GM12874 (cell line): Measurements from ENCODE around the gene UBE2J1.

Experiments
- TF ChIP-seq, protein P1 (sequence below): IDR thresholded peaks from 2 replicates; pipeline ENCODE4 v1.5.1; 2011; ENCODE audit warnings: low read depth, mild to moderate bottlenecking, control low read depth, low read length, moderate library complexity; ENCODE audit not compliant: insufficient read depth

Gene UBE2J1

DNA sequence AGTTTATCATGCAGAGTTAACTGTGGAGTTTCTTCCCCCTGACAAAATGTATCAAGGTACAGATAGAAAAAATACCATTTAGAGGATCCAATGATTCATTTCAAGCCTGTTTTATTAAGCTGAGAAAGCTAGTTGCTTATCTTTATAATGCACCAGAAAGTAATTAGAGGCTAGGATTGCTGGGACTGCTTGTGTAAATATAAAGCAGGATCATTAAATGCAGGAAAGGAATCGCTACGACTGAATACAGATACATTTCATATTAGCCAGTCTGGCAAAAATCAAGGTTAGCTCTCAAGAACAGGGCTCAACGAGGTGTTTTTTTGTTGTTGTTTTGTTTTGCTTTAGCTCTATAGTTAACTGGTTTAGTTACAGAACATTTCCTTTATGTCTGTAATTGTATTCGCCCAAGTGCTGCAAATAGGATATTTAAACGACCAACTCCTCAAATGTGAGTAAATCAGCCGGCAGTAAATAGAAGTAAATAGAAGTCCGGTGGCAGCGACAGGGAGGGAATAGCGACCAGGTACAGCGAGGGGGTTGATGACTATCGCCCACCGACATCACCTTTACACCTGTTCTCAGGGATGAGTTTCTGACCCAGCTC is 748 bp downstream of the UBE2J1 start:
- TF ChIP-seq, protein P1, sequence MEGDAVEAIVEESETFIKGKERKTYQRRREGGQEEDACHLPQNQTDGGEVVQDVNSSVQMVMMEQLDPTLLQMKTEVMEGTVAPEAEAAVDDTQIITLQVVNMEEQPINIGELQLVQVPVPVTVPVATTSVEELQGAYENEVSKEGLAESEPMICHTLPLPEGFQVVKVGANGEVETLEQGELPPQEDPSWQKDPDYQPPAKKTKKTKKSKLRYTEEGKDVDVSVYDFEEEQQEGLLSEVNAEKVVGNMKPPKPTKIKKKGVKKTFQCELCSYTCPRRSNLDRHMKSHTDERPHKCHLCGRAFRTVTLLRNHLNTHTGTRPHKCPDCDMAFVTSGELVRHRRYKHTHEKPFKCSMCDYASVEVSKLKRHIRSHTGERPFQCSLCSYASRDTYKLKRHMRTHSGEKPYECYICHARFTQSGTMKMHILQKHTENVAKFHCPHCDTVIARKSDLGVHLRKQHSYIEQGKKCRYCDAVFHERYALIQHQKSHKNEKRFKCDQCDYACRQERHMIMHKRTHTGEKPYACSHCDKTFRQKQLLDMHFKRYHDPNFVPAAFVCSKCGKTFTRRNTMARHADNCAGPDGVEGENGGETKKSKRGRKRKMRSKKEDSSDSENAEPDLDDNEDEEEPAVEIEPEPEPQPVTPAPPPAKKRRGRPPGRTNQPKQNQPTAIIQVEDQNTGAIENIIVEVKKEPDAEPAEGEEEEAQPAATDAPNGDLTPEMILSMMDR, result no peak

DNA sequence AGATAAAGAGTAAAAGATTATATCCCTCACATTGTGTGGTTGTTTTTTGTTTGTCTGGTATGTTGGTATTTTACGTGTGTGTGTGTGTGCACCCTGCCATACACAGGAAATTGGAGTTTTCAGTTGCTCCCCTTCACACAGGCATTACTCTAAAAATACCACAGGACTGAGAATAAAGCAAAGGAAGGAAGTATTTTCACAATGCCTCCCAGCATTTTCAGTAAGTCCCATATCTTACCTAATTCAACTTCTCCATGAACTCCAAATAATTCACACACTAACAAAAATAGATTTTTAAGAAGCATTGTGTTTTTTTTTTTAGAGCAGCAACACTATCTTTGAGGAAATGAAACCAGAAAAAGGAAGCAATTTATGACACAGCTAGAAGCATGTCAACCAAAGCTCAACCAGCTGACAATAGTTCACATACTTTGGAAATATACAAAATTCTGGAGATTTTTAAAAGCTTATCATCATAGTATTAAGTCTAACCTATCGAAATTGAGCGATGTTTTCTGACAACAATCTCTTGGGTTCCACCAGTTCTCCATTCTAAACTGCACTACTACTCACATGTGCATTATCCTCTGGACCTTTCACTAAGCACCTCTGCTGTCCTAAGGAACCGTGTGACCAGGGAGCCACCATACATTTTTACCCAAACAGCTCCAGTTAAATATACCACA is 2.1 kb downstream of the UBE2J1 start:
- TF ChIP-seq, protein P1, result no peak

DNA sequence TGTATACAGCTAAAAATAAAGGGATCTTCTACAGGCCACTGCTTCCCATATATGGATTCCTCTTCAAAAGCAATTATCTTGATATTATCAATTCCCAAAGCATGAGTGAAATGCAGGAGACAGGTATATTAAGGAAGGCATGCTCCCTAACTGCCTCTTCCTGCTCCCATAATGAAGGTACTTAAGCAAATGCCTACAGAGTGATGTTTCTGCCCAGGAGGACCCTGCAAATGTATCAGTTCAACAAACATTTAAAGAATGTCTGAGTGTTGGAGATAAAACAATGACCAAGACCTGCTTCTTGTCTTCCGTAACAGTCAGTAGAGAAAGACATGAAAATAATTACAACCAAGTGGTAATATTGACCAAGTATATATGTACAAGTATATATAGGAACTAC is 4.2 kb downstream of the UBE2J1 start:
- TF ChIP-seq, protein P1, result no peak

DNA sequence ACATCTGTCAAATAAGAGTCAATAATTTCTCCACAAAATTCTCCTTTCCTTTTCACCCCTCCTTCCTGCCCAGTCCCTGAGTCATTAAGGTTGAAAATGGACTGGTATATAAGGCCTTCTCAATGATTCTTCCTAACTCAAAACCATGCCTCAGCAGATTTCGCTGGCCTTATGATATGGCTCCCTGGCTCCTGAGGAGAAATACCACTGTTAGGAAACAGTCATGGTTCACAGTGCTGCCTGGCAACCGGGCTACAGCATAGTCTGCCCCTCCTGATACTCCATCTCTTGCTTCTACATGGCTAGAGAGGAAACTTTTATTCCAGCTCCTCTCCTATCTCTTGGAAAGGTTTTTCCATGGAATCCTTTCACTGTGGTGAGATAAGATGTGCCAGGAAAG is 4.7 kb downstream of the UBE2J1 start:
- TF ChIP-seq, protein P1, result no peak

DNA sequence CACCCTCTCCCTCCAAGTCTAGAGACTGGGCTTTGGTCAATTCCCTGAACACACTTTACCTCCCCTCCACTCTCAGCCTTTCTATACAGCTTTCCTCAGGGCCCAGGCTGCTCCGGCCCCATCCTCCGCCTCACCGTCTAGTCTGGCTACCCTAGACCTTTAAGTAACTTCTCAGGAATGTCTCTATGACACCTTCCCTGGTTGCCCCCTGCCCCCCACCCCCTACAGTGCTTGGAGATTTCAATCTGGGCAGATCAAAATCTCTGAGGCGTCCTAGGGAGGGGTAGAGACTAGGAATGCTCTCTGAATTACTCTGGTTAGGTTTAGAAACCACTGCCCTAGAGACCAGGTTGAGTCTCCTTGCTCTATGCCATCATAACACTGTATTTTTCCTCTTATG is 6.1 kb downstream of the UBE2J1 start:
- TF ChIP-seq, protein P1, result no peak

DNA sequence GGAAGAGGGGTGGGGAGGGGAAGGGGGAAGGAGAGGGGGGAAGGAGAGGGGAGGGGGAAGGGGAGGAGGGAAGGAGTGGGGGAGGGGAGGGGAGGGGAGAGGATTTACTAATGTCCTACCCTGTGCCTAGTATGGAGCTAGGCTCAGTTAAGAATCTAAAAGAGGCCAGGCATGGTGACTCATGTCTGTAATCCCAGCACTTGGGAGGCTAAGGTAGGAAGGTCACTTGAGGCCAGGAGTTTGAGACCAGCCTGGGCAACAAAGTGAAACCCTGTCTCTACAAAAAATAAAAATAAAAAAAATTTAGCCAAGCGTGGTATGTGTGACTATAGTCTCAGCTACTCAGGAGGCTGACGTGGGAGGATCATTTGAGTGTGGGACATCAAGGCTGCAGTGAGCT is 13.0 kb downstream of the UBE2J1 start:
- TF ChIP-seq, protein P1, result no peak

DNA sequence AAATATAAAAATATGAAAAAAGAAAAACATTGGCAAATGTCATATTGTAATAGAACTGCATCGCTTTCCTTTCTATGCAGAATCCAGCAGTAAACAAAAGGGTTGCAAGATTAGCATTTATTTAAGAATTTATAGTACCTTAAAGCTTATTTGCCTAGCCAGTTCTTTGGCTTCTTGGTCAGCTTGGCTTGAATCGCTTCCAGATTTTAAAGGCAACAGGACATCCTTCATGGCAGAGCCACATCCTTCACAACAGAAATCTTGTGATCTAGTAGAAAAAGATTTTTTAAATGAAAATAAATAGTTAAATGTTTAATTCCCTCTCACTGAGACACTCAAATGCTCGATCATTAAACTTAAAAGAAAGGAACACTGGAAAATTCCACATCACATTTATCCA is 17.4 kb downstream of the UBE2J1 start:
- TF ChIP-seq, protein P1, result no peak
